ENCODE data around the gene POLR3A. TPM values are rescaled to one million over a fixed set of nuclear protein-coding genes. Genes with fewer than 3 reads are reported as not detected.

POLR3A gene
- total RNA-seq, 1 donor from 2014 or later: 27.5 TPM

DNA sequence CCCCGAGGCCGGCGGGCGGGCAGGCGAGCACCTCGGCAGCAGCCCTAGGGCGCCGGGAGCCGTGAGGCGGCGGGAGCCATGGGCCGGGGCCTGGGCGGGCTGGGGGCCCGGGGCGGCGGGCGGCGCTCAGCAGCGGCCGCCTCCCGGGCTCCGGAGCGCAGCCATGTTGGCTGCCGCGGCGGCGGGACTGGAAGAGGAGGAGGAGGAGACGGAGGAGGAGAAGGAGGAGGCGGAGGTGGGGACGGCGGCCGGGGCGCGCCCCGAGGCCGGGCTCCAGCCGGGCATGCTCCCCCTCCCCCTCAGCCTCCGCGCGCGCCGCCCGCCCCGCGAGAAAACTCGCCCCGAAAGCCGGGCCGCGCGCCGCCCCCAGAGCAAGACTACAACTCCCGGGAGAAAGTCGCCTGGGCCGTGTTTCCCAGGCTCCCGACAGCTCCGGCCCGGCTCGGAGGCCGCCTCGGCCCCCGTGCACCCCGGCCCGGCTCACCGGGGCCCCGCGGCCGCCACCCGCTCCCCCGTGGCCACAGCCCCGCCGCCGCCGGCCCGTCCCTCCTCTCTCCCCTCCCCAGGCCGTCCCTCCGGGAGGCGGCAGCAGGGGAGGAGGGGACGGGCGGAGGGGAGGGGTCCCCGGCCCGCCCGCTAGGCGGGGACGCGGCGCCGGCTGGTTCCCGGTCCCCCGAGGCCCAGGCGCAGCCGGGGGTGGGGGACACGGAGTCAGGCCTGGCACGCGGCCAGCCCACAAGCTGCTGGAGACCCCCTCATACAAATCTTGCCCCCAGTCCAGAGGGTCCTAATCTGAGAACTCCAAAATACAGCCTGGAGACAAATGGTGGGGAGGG lies 102.5 kb downstream of the POLR3A start, which contains the start of gene DLG5:
Gene DLG5 (minus strand): TSS at position 190 of the 836 bp plus-strand sequence. CDS start 235 bp downstream, outside the sequence.
- H3K27me3 Mint-ChIP-seq: no peaks in the 10 kb centered on the region
- no peaks in the 10 kb centered on the region for H3K9me3 Mint-ChIP-seq (ENCODE audit: low read depth)
- TF ChIP-seq CTCF (IDR thresholded peaks at IDR 0.05; ENCODE audit: unreplicated experiment): peak; percentile 31
- peak within 1 kb of the TSS; percentile 77 for H3K27ac Mint-ChIP-seq
- peaks cover 36% of the 10 kb centered on the region for H3K4me1 Mint-ChIP-seq (ENCODE audit: low read depth)
- H3K4me3 Mint-ChIP-seq (ENCODE audit: low read depth): peak within 1 kb of the TSS; percentile 77
- peak; percentile 43 for DNase-seq (ENCODE audit: low spot score, unreplicated experiment)
- no peaks in the 10 kb centered on the region for H3K36me3 Mint-ChIP-seq (ENCODE audit: insufficient read depth)

DNA sequence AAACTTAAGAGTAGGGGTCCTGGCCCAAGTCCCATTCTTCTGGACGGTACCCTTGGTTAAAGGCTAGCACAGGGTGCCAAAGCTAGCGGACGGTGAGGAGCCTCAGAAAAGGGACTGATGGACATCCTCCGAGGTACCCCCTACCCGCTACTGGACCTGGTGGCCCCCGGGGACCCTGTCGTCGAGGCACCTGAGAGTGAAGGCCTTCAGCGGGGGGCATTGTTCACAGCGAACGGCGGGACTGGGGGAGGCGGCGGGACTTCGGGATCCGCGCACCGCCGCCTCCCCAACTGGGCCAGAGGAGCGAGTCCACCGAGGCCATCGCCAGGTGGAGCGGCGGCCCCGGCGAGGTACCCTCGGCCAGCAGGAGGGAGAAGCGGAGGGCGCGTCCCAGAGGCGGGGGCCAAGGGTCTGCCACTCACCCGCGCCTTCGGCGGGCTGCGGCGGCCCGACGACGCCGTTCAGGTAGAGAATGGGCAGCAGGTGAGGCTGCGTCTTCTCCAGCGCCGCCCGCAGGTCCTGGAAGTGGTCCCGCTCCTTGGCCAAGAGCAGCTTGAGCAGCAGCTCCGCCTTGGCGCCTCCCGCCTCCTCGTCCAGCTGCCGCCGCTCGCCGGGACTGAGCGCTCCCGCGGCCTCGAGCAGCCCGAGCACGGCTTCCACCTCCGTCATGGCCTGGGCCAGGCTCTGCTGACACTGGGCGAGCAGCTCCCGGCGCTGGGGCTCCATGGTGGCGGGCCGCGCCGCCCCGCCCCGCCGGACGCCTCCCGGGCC lies 103.3 kb downstream of the POLR3A start:
- TF ChIP-seq CTCF (IDR thresholded peaks at IDR 0.05; ENCODE audit: unreplicated experiment): peak; percentile 14

DNA sequence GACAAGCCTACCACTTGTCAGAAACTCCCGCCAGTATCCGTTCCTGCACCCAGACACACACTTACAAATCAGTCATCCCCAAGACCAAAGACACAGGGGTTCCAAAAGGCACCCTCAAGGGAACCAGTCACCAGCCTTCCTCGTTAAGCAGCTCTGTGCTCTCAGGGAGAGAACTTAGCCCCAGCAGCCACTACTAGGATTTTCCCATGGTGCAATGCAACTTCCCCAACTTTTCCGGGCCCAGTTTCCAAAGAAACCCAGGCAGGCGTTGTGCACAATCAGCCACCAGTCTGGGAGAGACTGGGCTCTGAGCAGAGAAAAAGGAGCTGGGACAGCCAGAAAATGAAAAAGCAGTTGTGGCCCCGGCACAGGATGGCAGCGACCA lies 103.9 kb downstream of the POLR3A start:
- Mint-ChIP-seq H3K4me1 (ENCODE audit: low read depth) (peaks cover 50% of the 10 kb centered on the region), H3K27ac (peak overlapping the region; percentile 77), H3K4me3 (ENCODE audit: low read depth) (peak overlapping the region; percentile 76), H3K27me3 (no peaks in the 10 kb centered on the region), H3K36me3 (ENCODE audit: insufficient read depth) (no peaks in the 10 kb centered on the region), H3K9me3 (ENCODE audit: low read depth) (no peaks in the 10 kb centered on the region)
- no peak for DNase-seq (ENCODE audit: low spot score, unreplicated experiment)
- TF ChIP-seq CTCF (IDR thresholded peaks at IDR 0.05; ENCODE audit: unreplicated experiment): no peak

More for the DNA sequence above, 103.3 kb downstream of the POLR3A start:
- Mint-ChIP-seq H3K4me3 (ENCODE audit: low read depth) (peak overlapping the region; percentile 76), H3K36me3 (ENCODE audit: insufficient read depth) (no peaks in the 10 kb centered on the region), H3K9me3 (ENCODE audit: low read depth) (no peaks in the 10 kb centered on the region), H3K4me1 (ENCODE audit: low read depth) (peaks cover 44% of the 10 kb centered on the region), H3K27ac (peak overlapping the region; percentile 77), H3K27me3 (no peaks in the 10 kb centered on the region)
- peak; percentile 36 for DNase-seq (ENCODE audit: low spot score, unreplicated experiment)

- H3K27ac Mint-ChIP-seq: peak overlapping the region; percentile 90
- no peaks in the 10 kb centered on the region for H3K9me3 Mint-ChIP-seq (ENCODE audit: low read depth)
- peaks cover 63% of the 10 kb centered on the region for H3K4me1 Mint-ChIP-seq (ENCODE audit: low read depth)
- H3K27me3 Mint-ChIP-seq: no peaks in the 10 kb centered on the region
- no peak overlapping the region for H3K4me3 Mint-ChIP-seq (ENCODE audit: low read depth)
- no peaks in the 10 kb centered on the region for H3K36me3 Mint-ChIP-seq (ENCODE audit: insufficient read depth)
- DNase-seq (ENCODE audit: low spot score, unreplicated experiment): no peak
- no peak for TF ChIP-seq CTCF (IDR thresholded peaks at IDR 0.05; ENCODE audit: unreplicated experiment)
These were observed 106.6 kb downstream of the POLR3A start for GRCh38 chr10:77922566-77923179.

DNA sequence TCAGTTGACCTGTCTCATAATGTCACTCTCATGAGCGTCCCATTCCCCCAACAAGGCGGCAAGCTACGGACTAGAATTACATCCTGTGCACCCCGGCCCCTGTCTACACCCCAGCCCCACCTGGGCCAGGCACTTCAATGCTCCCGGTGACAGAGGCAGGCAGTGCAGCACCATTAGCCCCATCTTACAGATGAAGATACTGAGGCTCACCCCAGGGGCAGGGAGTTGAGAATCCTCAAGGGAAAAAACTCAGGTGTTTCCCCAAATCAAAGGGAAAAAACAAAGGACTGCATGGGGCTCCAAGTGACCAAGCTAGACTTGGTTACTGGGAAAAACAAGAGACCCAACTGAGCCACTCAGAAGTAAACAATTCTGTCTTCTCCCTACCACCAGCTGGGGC lies 107.3 kb downstream of the POLR3A start:
- no peak overlapping the region for H3K4me3 Mint-ChIP-seq (ENCODE audit: low read depth)
- H3K27ac Mint-ChIP-seq: peak overlapping the region; percentile 94

More for the DNA sequence above, 107.3 kb downstream of the POLR3A start:
- no peaks in the 10 kb centered on the region for H3K27me3 Mint-ChIP-seq
- TF ChIP-seq CTCF (IDR thresholded peaks at IDR 0.05; ENCODE audit: unreplicated experiment): no peak
- peaks cover 5% of the 10 kb centered on the region for H3K36me3 Mint-ChIP-seq (ENCODE audit: insufficient read depth)
- no peaks in the 10 kb centered on the region for H3K9me3 Mint-ChIP-seq (ENCODE audit: low read depth)
- peaks cover 61% of the 10 kb centered on the region for H3K4me1 Mint-ChIP-seq (ENCODE audit: low read depth)
- DNase-seq (ENCODE audit: low spot score, unreplicated experiment): no peak

Data from progenitor cell of endocrine pancreas (in vitro differentiated cells).